Spinal cord (tissue), 10 donors: ENCODE data around the gene AQP10. TPM values are rescaled to one million over a fixed set of nuclear protein-coding genes. Genes with fewer than 3 reads are reported as not detected.
"Not testable (repeated sequence)": the region's sequence is repeated elsewhere in the genome, so short reads cannot be mapped to it uniquely, and the experiment has no call there.

Experiments used
- DNase-seq, 6 donors: peaks; one replicate each; pipeline versions ENCODE4 v3.0.0 to v3.0.0-alpha.2; 2013 to 2015; ENCODE audit warnings: low spot score in 6 of 6, low read depth in 4 of 6
- H3K27ac ChIP-seq: one replicate; pipeline ENCODE4 v1.5.1; 2013; ENCODE audit warnings: low read depth, low read length, control low read depth
- H3K27me3 ChIP-seq: one replicate; pipeline ENCODE4 v1.6.1; 2013; ENCODE audit warnings: low read length; ENCODE audit not compliant: control insufficient read depth, insufficient read depth
- H3K36me3 ChIP-seq: one replicate; pipeline ENCODE4 v1.6.1; 2013; ENCODE audit warnings: low read length; ENCODE audit not compliant: control insufficient read depth, insufficient read depth
- H3K4me1 ChIP-seq: one replicate; pipeline ENCODE4 v1.6.1; 2013; ENCODE audit warnings: low read length; ENCODE audit not compliant: control insufficient read depth, insufficient read depth
- H3K4me3 ChIP-seq: one replicate; pipeline ENCODE4 v1.5.1; 2013; ENCODE audit warnings: low read depth, low read length, control low read depth
- H3K9me3 ChIP-seq: one replicate; pipeline ENCODE4 v1.6.1; 2013; ENCODE audit warnings: low read length; ENCODE audit not compliant: control insufficient read depth, insufficient read depth
- WGBS: methylation state at CpG from one replicate; pipeline ENCODE4 v1.1.5; 2013; ENCODE audit warnings: missing lambda C conversion rate; ENCODE audit not compliant: insufficient coverage; 5-methylcytosine and 5-hydroxymethylcytosine counted together
- polyA plus RNA-seq, 2 donors: library from polyadenylated mRNA; unstranded; fragments of 120-200 nt; gene quantifications; one replicate each; pipeline ENCODE4 v1.2.1, GENCODE V29; 2013; ENCODE audit not compliant: insufficient read length in 2 of 2
- total RNA-seq, 2 donors: library from RNA; depleted of rRNA in 1 of 2; stranded (reverse); fragments of 120-200 nt in 1 of 2; fragments of >200 nt in 1 of 2; gene quantifications; one replicate each; pipeline versions ENCODE4 v1.2.3 to v1.2.4, GENCODE V29; 2013 to 2014
- donor health status: healthy.

AQP10 gene
- total and polyA plus RNA-seq, 4 donors, result 0.30 TPM; not detected in 3

DNA sequence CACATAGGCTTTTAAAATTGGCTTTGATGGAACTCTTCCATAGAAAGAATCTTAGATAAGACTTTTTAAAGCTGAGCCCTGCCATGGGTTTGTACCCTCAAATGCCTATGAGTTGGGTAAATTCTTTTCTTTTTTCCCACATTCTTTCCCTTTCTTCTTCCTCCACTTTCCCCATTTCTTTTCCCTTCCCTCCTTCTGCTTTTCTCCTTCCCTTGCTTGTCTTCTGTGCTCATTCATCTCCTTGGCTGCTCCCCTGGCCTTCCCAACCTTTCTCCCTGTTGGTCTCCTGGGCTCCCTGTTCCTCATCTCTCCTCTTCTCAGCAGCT, 679 bp downstream of the AQP10 start:
- not testable (repeated sequence) for DNase-seq, H3K27me3 ChIP-seq, H3K27ac ChIP-seq

GRCh38 chr1:154323493-154323892, 2.6 kb downstream of the AQP10 start:
- H3K9me3 ChIP-seq, result no peaks in the 10 kb centered on the region
- no peak for DNase-seq
- no peak overlapping the region for H3K27ac ChIP-seq
- peaks cover 39% of the 10 kb centered on the region for H3K4me1 ChIP-seq
- WGBS, result 91% methylated on average over 7 of the region's 7 CpGs
- no peaks in the 10 kb centered on the region for H3K27me3 ChIP-seq
- H3K4me3 ChIP-seq, result no peak overlapping the region
- H3K36me3 ChIP-seq, result no peaks in the 10 kb centered on the region

More for the DNA sequence above, 679 bp downstream of the AQP10 start:
- not testable (repeated sequence) for H3K36me3 ChIP-seq, H3K9me3 ChIP-seq, H3K4me3 ChIP-seq
- H3K4me1 ChIP-seq, result peaks cover 21% of the 10 kb centered on the region

GRCh38 chr1:154324241-154324640, 3.3 kb downstream of the AQP10 start:
- Histone ChIP-seq H3K27ac (no peak overlapping the region), H3K36me3 (no peaks in the 10 kb centered on the region), H3K27me3 (no peaks in the 10 kb centered on the region), H3K4me1 (peaks cover 45% of the 10 kb centered on the region), H3K9me3 (no peaks in the 10 kb centered on the region), H3K4me3 (no peak overlapping the region)
- no peak for DNase-seq
- 80% methylated on average over 1 of the region's 2 CpGs for WGBS

GRCh38 chr1:154324669-154325582, 4.0 kb downstream of the AQP10 start, which contains the start of gene ATP8B2:
TSS of gene ATP8B2 (plus strand) at chr1:154325525. CDS start at chr1:154328142, 2,617 bp downstream.
- Histone ChIP-seq H3K9me3 (no peaks in the 10 kb centered on the region), H3K4me1 (peaks cover 47% of the 10 kb centered on the region), H3K27me3 (no peaks in the 10 kb centered on the region), H3K4me3 (peak within 1 kb of the TSS; percentile 83), H3K36me3 (peaks cover under 1% of the 10 kb centered on the region), H3K27ac (peak within 1 kb of the TSS; percentile 87)
- DNase-seq, result peak; percentile 76 to 98 (median 82)
- WGBS, result 0% methylated on average over 27 of the region's 56 CpGs

DNA sequence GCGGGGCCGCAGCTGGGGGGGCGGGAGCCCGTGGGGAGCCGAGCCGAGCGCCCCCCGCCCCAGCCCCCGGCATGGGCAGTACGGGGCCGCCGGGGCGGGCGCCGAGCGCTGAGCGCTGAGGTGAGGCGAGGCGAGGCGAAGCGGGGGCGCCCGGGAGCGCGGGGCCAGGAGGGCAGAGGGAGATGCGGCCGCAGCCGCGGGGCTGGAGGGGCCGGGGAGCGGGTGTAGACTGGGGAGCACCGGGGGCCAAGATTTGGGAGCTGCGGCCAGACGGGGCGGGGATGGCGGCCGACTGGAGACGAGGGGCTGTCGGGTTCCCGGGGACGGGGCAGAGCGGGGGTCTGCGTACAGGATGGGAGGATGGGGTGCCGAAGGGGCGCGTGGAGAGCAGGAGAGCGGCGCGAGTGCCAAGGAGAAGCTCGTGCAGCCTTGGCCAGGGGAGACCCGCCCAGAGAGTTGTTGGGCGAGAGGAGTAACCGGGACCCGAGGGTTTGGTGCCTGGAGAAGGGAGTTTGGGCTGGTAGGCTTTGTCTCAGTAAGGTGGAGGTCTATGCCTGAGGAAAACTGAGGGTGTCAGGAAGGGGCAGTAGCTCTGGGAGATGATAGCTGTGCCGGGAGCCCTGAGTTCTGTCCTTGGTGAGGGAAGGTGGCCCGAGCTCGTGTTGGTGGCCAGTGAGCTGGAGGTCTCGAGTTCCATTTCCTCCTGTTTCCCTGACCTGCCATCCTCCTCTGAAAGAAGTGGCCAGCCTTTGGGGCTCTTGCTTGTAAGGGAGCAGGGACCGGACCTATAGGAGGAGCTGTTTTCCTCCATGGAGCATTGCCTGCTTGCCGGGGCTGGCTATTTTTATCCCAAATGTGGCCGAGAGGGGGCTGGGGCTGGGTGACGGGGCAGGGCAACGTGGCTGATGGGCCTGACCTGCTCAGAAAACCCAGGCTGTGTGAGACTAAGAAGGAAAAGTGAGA, 5.0 kb downstream of the AQP10 start:
- H3K4me1 ChIP-seq, result peaks cover 47% of the 10 kb centered on the region
- peak in 2 of 6 donors; percentile 66 to 72 for DNase-seq
- H3K4me3 ChIP-seq, result peak overlapping the region; percentile 83
- WGBS, result under 1% methylated on average over 61 of the region's 63 CpGs
- H3K27me3 ChIP-seq, result no peaks in the 10 kb centered on the region
- H3K9me3 ChIP-seq, result no peaks in the 10 kb centered on the region
- peaks cover 7% of the 10 kb centered on the region for H3K36me3 ChIP-seq
- H3K27ac ChIP-seq, result peak overlapping the region; percentile 87

DNA sequence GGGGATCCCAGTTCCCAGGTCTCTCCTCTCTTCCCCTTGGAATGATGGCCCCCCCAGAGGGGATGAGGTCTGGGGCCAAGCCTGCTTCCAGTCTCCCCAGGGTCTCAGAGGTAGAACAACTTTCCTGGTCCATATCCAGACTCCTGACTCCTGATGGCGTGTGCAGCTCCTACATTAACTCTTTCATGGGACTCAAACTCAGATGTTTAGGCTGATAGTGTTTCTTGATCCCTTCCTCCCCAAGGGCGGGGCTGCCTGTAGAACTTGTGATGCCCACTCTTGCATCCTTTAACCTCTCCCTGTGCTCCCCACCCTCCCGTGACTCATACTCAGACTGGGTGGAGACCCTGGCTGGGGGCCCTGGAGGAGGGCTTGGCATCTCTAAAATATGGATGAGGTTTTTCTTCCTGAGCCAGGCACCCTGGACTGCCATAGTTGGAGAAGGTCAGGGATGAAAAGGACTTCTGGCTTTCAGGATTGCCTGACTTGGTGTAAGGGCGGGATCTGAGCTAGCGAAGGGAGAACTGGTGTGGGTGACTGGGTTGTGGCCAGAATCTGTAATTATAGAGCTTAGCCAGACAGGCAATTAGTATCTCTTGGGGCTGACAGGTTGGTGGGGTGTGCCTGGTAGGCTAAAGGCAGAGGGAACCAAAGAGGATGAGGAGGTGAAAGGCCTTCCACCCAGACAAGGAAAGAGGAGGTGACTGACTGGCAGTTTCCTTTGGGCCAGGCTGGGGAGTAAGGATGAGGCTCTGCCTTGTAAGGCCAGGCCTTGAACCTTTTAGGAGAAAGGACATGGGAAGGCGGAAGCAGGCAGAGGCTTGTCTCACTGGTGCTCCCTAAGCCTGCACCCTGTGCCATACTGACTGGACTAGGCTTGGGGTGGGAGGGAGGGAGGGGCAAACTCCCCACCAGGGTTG, 5.9 kb downstream of the AQP10 start:
- DNase-seq, result peak in 1 of 6 donors; percentile 28
- H3K4me3 ChIP-seq, result peak overlapping the region; percentile 83
- H3K4me1 ChIP-seq, result peaks cover 47% of the 10 kb centered on the region
- H3K36me3 ChIP-seq, result peaks cover 17% of the 10 kb centered on the region
- H3K27ac ChIP-seq, result peak overlapping the region; percentile 87
- WGBS, result 70% methylated on average over 3 of the region's 6 CpGs
- no peaks in the 10 kb centered on the region for H3K27me3 ChIP-seq
- no peaks in the 10 kb centered on the region for H3K9me3 ChIP-seq

- H3K4me3 ChIP-seq, result peak overlapping the region; percentile 52
- H3K36me3 ChIP-seq, result peaks cover 25% of the 10 kb centered on the region
- no peaks in the 10 kb centered on the region for H3K27me3 ChIP-seq
- DNase-seq, result no peak
- peak overlapping the region; percentile 63 for H3K27ac ChIP-seq
- WGBS, result 42% methylated on average over 4 of the region's 5 CpGs
- H3K4me1 ChIP-seq, result peaks cover 47% of the 10 kb centered on the region
- H3K9me3 ChIP-seq, result no peaks in the 10 kb centered on the region
Measured at GRCh38 chr1:154327466-154328317, 6.8 kb downstream of the AQP10 start.

DNA sequence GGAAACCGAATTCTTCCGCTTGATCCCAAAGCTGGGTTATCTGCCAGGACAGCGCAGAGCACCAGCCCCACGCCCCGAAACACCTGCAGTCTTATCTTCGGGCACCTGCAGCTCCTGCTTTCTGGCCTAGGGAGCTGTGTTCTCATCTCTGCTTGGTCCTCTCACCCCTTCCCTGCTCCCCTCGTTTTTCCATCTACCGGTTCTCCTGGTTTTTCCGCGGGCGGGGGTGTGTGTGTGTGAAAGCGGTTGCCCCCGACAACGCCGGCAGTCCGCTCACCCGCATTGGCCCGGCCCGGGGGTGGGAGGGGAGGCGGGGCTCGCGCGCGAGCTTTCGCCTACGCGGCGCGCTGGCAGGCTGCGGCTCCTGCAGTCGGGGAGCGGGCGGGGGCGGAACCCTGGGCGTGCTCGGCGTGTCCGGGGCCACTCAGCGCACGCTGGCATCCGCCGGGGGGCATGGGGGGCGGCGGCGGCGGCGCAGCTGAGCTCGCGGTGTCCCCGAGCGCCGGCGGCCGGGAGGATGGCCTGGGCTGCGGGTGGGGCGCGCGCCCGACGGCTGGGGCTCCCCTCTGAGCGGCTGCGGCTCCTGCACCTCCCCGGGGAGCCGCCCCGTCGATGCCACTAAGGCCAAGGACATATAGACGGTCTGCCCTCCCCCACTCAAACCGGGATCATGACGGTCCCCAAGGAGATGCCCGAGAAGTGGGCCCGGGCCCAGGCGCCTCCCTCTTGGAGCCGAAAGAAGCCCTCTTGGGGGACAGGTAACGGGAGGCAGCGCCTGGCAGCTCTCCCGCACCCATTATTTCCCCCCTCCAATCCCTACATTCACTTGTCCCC, 7.6 kb downstream of the AQP10 start:
- H3K4me3 ChIP-seq, result peak overlapping the region; percentile 52
- under 1% methylated on average over 69 of the region's 76 CpGs for WGBS
- H3K36me3 ChIP-seq, result peaks cover 32% of the 10 kb centered on the region
- H3K4me1 ChIP-seq, result peaks cover 47% of the 10 kb centered on the region
- no peaks in the 10 kb centered on the region for H3K9me3 ChIP-seq
- H3K27me3 ChIP-seq, result no peaks in the 10 kb centered on the region
- peak overlapping the region; percentile 71 for H3K27ac ChIP-seq
- DNase-seq, result peak in 4 of 6 donors; percentile 63 to 95 (median 84)
